Measurements from ENCODE around the gene SMARCD3. TPM values are rescaled to one million over a fixed set of nuclear protein-coding genes. Genes with fewer than 3 reads are reported as not detected.
A peak's percentile ranks its signal among the peaks of the same experiment; 100 is the strongest.

Gene SMARCD3
- total RNA-seq, 2 donors from 2014 or later, result 81.5 to 125 TPM

- Histone ChIP-seq H3K4me3 (no peak overlapping the region), H3K9me3 (no peaks in the 10 kb centered on the region), H3K27ac (peak overlapping the region in 1 of 2 donors; percentile 20), H3K36me3 (peaks cover 74% of the 10 kb centered on the region), H3K27me3 (peaks cover 0 to 3% of the 10 kb centered on the region in 2 donors), H3K4me1 (peaks cover 0 to 52% of the 10 kb centered on the region in 2 donors)
- no peak for DNase-seq (ENCODE audit: low spot score)
- no peak for TF ChIP-seq CTCF (IDR thresholded peaks at IDR 0.05)
Observed at GRCh38 chr7:151239837-151240459, 8.5 kb downstream of the SMARCD3 start.

- H3K4me1 ChIP-seq, result peaks cover 0 to 46% of the 10 kb centered on the region in 2 donors
- no peak for TF ChIP-seq CTCF (IDR thresholded peaks at IDR 0.05)
- H3K36me3 ChIP-seq, result peaks cover 75% of the 10 kb centered on the region
- no peak overlapping the region for H3K4me3 ChIP-seq
- peak overlapping the region in 1 of 2 donors; percentile 20 for H3K27ac ChIP-seq
- no peaks in the 10 kb centered on the region for H3K9me3 ChIP-seq
- no peak for DNase-seq (ENCODE audit: low spot score)
- no peaks in the 10 kb centered on the region for H3K27me3 ChIP-seq
Observed at GRCh38 chr7:151238924-151239836, 9.3 kb downstream of the SMARCD3 start.

GRCh38 chr7:151238190-151238810 is 10.2 kb downstream of the SMARCD3 start:
- H3K27me3 ChIP-seq, result no peaks in the 10 kb centered on the region

GRCh38 chr7:151237244-151238189 is 11.0 kb downstream of the SMARCD3 start:
- Histone ChIP-seq H3K4me1 (peaks cover 0 to 45% of the 10 kb centered on the region in 2 donors), H3K36me3 (peaks cover 75% of the 10 kb centered on the region), H3K27me3 (no peaks in the 10 kb centered on the region), H3K4me3 (no peak overlapping the region), H3K9me3 (no peaks in the 10 kb centered on the region), H3K27ac (no peak overlapping the region)
- no peak for DNase-seq (ENCODE audit: low spot score)
- TF ChIP-seq CTCF (IDR thresholded peaks at IDR 0.05), result no peak

More at GRCh38 chr7:151238190-151238810, 10.2 kb downstream of the SMARCD3 start:
- TF ChIP-seq CTCF (IDR thresholded peaks at IDR 0.05), result no peak
- DNase-seq (ENCODE audit: low spot score), result no peak
- H3K4me1 ChIP-seq, result peaks cover 0 to 46% of the 10 kb centered on the region in 2 donors
- H3K4me3 ChIP-seq, result no peak overlapping the region
- no peaks in the 10 kb centered on the region for H3K9me3 ChIP-seq
- H3K27ac ChIP-seq, result no peak overlapping the region
- H3K36me3 ChIP-seq, result peaks cover 75% of the 10 kb centered on the region

- no peak overlapping the region for H3K27ac ChIP-seq
- no peak for TF ChIP-seq CTCF (IDR thresholded peaks at IDR 0.05)
- H3K9me3 ChIP-seq, result no peaks in the 10 kb centered on the region
- no peak for DNase-seq (ENCODE audit: low spot score)
- H3K27me3 ChIP-seq, result no peaks in the 10 kb centered on the region
- peaks cover 0 to 47% of the 10 kb centered on the region in 2 donors for H3K4me1 ChIP-seq
- H3K36me3 ChIP-seq, result peaks cover 65% of the 10 kb centered on the region
- no peak overlapping the region for H3K4me3 ChIP-seq
Observed at GRCh38 chr7:151236406-151236805, 12.1 kb downstream of the SMARCD3 start.

All from right atrium auricular region (tissue), 2 donors.